Thyroid gland (tissue), 4 donors: ENCODE measurements around the gene DTX3L. TPM values are rescaled to one million over a fixed set of nuclear protein-coding genes. Genes with fewer than 3 reads are reported as not detected.

Source experiments
- DNase-seq, 2 donors: peaks; one replicate each; pipeline ENCODE4 v3.0.0-alpha.2; 2019
- H3K27ac ChIP-seq, 3 donors: fragments of 200-600 bp; sonication (generic); 1 replicate in 2 of 3; 2 replicates in 1 of 3; pipeline ENCODE4 v1.5.1; 2016 to 2019; ENCODE audit warnings: mild to moderate bottlenecking in 1 of 3, moderate library complexity in 1 of 3
- H3K27me3 ChIP-seq: fragments of 200-600 bp; sonication (generic); one replicate; pipeline ENCODE4 v1.5.1; 2019
- H3K36me3 ChIP-seq, 2 donors: fragments of 200-600 bp; sonication (generic); one replicate each; pipeline ENCODE4 v1.5.1; 2016 to 2019
- H3K4me1 ChIP-seq, 2 donors: fragments of 200-600 bp; sonication (generic); one replicate each; pipeline ENCODE4 v1.5.1; 2017 to 2019
- H3K4me3 ChIP-seq, 3 donors: fragments of 200-600 bp; sonication (generic); replicated peaks in 1 of 3; 1 replicate in 2 of 3; 2 replicates in 1 of 3; pipeline ENCODE4 v1.5.1; 2016; ENCODE audit warnings: mild to moderate bottlenecking in 1 of 3
- H3K9me3 ChIP-seq: fragments of 200-600 bp; sonication (generic); one replicate; pipeline ENCODE4 v1.5.1; 2017
- CTCF ChIP-seq, 6 experiments: fragments of 200-600 bp in 3 of 6; fragments of 450-650 bp in 3 of 6; sonication (generic) in 3 of 6; IDR thresholded peaks; one replicate each; pipeline ENCODE4 v1.5.1; 2016 to 2019; ENCODE audit warnings: antibody characterized with exemption in 6 of 6, mild to moderate bottlenecking in 2 of 6, inconsistent platforms in 1 of 6, moderate library complexity in 1 of 6
- POLR2A ChIP-seq, 2 donors: fragments of 450-650 bp; IDR thresholded peaks; one replicate each; pipeline ENCODE4 v1.6.1; 2017; ENCODE audit warnings: antibody characterized with exemption in 2 of 2, mild to moderate bottlenecking in 2 of 2, moderate library complexity in 1 of 2
- WGBS, 2 donors: methylation state at CpG; one replicate each; pipeline ENCODE4 v1.1.5; 2017; 5-methylcytosine and 5-hydroxymethylcytosine counted together
- intact Hi-C: fragments of 100-400 bp; cut with DNase I; formaldehyde crosslinking; loops from one replicate; pipeline ENCODE4 v1.15.1; 2023
- total RNA-seq, 4 donors: library from RNA; depleted of rRNA; stranded (reverse); fragments of >200 nt; gene quantifications; one replicate each; pipeline ENCODE4 v1.2.3, GENCODE V29; 2016

DTX3L gene
- total RNA-seq, 4 donors from 2014 or later, result 21.1 to 32.1 (median 26.5) TPM

GRCh38 chr3:122598151-122598550 is 34.0 kb downstream of the DTX3L start:
- intact Hi-C loops, result no loop called here
- no peak overlapping the region for H3K27ac ChIP-seq
- H3K27me3 ChIP-seq, result no peaks in the 10 kb centered on the region
- 81 to 86% methylated on average over 3 of the region's 3 CpGs for WGBS, 2 donors
- no peak for DNase-seq
- H3K4me3 ChIP-seq, result no peak overlapping the region
- no peaks in the 10 kb centered on the region for H3K4me1 ChIP-seq
- H3K36me3 ChIP-seq, result no peaks in the 10 kb centered on the region
- H3K9me3 ChIP-seq, result no peaks in the 10 kb centered on the region
- TF ChIP-seq CTCF (IDR thresholded peaks at IDR 0.05) (no peak), POLR2A (IDR thresholded peaks at IDR 0.05) (no peak)

DNA sequence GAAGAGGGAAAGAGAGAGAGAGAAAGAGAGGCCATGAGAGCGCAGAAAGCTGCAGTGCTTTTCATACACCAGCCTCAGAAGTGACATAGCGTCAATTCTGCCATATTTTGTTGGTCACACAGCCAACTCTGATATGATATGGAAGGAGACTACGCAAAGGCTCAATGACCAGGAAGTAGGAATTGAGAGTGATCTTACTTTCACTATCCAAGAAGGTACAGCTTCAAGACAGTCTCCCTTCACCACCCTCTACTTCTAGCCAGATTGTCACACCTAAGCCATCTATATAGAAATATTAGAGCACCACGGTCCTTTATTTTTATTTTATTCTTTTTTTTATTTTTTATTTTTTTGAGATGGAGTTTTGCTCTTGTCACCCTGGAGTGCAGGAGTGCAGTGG is 34.4 kb downstream of the DTX3L start:
- WGBS, 2 donors, result 71 to 73% methylated on average over 4 of the region's 4 CpGs
- no peaks in the 10 kb centered on the region for H3K36me3 ChIP-seq
- H3K27me3 ChIP-seq, result no peaks in the 10 kb centered on the region
- DNase-seq, result no peak
- H3K27ac ChIP-seq, result no peak overlapping the region
- no peak overlapping the region for H3K4me3 ChIP-seq
- no peak for TF ChIP-seq POLR2A (IDR thresholded peaks at IDR 0.05)
- TF ChIP-seq CTCF (IDR thresholded peaks at IDR 0.05), result no peak
- no peaks in the 10 kb centered on the region for H3K9me3 ChIP-seq
- H3K4me1 ChIP-seq, result no peaks in the 10 kb centered on the region
- intact Hi-C loops, result no loop called here

DNA sequence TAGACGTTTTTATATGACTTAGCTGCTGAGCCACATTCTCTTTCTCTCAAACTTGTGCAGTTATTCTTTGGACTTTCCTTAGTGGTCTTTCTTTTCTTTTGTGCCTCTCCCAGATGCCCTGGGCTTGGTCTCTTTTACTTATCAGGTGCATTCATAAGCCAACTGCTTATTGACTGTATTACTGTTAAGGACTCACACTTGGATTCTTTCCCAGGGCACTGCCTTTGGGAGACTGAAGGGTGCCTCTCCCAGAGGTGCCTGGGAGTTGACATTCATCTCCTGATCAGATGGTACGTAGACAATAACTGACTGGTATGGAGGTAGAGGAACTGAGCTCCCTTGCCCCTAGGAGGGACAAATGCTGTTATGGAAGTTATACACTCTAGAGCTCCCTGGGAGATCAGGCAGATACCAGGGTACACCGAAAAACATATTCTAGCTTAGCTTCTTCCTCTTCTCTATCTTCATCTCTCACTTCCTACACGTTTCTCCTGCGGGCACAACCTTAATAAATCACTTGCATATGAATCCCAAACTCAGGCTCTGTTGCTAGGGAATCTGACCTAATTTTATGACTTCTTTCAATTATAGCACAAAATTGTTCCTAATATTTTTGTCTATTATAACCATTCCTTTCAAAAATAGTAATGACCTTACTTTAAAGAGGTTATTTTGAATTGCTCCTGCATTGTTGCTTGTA is 38.0 kb downstream of the DTX3L start:
- 80% methylated on average over 5 of the region's 5 CpGs for WGBS, 2 donors
- H3K4me3 ChIP-seq, result no peak overlapping the region

GRCh38 chr3:122603056-122603455 is 38.9 kb downstream of the DTX3L start:
- intact Hi-C loops, result no loop called here
- Histone ChIP-seq H3K27me3 (no peaks in the 10 kb centered on the region), H3K4me1 (peaks cover 0 to 4% of the 10 kb centered on the region in 2 donors), H3K27ac (no peak overlapping the region), H3K36me3 (no peaks in the 10 kb centered on the region), H3K4me3 (no peak overlapping the region), H3K9me3 (no peaks in the 10 kb centered on the region)
- 86 to 90% methylated on average over 2 of the region's 2 CpGs for WGBS, 2 donors
- DNase-seq, result no peak
- TF ChIP-seq POLR2A (IDR thresholded peaks at IDR 0.05), result no peak
- no peak for TF ChIP-seq CTCF (IDR thresholded peaks at IDR 0.05)

More for the DNA sequence above, 38.0 kb downstream of the DTX3L start:
- intact Hi-C loops, result no loop called here
- peaks cover 0 to 4% of the 10 kb centered on the region in 2 donors for H3K4me1 ChIP-seq
- TF ChIP-seq POLR2A (IDR thresholded peaks at IDR 0.05) (no peak), CTCF (IDR thresholded peaks at IDR 0.05) (no peak)
- H3K9me3 ChIP-seq, result no peaks in the 10 kb centered on the region
- no peaks in the 10 kb centered on the region for H3K27me3 ChIP-seq
- no peak overlapping the region for H3K27ac ChIP-seq
- no peak for DNase-seq
- H3K36me3 ChIP-seq, result no peaks in the 10 kb centered on the region

- no peaks in the 10 kb centered on the region for H3K27me3 ChIP-seq
- no peak overlapping the region for H3K27ac ChIP-seq
- peaks cover 4% of the 10 kb centered on the region in 2 donors for H3K4me1 ChIP-seq
- H3K9me3 ChIP-seq, result no peaks in the 10 kb centered on the region
- WGBS, 2 donors, result 79 to 86% methylated on average over 4 of the region's 4 CpGs
- DNase-seq, result no peak
- no peak for TF ChIP-seq POLR2A (IDR thresholded peaks at IDR 0.05)
- no peak overlapping the region for H3K4me3 ChIP-seq
- intact Hi-C loops, result no loop called here
- no peaks in the 10 kb centered on the region for H3K36me3 ChIP-seq
Measured at GRCh38 chr3:122606330-122606729, 42.2 kb downstream of the DTX3L start.
